Activated CD8-positive, alpha-beta memory T cell treated with anti-CD3 and anti-CD28 coated beads for 1 hour (primary cell): ENCODE results near the gene MYO3B.
"Not testable (repeated sequence)": the region's sequence is repeated elsewhere in the genome, so short reads cannot be mapped to it uniquely, and the experiment has no call there.

Source experiments
- DNase-seq, 2 donors: peaks; one replicate each; pipeline ENCODE4 v3.0.0-alpha.2; 2020; ENCODE audit warnings: low read depth in 1 of 2; ENCODE audit errors: extremely low read depth in 1 of 2

Gene MYO3B

DNA sequence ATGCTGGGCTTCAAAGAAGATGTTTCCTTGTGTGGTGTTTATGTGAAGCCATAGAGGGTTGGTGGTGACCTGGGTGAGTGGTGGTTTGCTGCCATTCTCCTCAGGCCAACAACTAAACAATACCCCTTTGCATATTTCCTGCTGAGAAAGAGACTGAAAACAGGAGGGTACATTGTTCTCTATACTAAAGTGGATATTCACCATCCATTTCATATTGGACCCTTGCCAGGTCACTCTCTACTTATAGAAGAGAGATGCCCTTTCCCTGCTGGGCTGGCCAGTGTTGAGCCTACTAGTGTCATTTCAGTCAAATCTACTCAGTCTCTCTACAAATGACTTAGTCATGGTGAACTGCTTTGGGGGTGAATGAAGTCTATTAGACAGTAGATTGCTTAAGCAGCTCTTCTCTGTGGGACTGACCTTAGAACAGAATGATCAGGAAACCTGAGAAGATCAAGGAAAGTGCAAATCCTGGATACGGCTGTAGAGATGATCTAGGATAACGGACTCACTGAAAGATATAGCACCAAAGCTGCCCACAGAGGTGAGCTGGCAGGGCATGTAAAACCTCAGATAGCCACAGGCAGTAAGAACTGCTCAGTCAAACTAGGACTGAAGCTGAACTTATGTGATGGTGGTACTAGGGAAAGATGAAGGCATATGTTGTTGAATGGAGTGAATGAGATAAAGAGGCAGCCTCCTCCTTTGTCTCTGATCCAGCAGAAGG is 154.9 kb downstream of the MYO3B start:
- no peak for DNase-seq

DNA sequence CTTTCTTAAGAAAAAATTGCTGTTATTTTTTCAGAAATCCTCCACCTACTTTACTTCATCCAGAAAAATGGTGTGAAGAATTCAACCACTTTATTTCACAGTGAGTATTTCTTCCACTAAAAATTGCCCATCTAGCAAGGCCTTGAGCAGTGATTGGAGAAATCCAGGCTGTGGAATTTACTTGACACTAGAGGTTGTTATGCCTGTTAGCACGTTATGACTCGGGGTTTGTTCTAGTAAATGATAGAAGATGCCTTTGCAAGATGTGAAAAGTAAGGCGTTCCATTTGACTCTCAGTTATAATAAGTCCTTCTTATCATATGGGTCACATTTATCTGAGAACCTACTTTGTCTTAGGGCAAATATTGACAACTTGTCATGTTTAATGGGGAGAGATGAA is 157.4 kb downstream of the MYO3B start:
- no peak for DNase-seq

DNA sequence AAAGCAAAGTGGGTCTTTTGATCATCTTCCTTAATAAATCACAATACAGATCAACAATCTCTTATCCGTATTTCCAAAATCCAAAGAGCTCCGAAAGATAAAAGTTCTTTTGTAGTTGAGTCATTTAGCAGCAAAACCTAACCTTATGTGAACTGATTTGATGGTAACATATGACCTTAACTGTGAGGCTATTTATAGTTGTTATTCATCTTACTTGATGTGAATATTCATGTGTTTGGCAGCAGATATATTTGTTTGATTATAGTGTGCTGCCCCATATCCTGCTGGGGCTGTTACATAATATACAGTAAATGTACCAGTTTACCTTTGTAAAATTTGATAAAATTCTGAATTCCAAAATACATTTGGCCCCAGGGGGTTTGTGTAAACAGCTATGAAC is 158.5 kb downstream of the MYO3B start:
- DNase-seq = no peak

DNA sequence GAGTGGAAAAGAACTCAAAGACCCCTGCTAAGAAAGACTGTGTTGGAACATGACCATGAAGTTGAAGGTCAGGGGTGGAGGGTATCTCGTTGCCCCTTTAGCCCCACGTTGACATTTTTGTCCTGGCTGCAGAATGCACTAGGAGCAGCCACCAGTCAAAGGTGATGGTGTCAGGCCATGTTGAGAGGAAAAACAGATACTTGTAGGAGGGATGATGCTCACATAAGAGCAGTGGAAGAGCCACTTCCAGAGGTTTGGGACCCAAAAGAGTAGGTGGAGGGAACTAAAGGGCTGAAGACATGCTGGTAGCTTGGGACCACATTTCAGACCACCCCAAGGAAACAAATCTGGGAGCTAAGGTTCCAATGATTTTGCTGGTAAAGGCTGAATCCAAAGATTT is 159.0 kb downstream of the MYO3B start:
- no peak for DNase-seq

DNA sequence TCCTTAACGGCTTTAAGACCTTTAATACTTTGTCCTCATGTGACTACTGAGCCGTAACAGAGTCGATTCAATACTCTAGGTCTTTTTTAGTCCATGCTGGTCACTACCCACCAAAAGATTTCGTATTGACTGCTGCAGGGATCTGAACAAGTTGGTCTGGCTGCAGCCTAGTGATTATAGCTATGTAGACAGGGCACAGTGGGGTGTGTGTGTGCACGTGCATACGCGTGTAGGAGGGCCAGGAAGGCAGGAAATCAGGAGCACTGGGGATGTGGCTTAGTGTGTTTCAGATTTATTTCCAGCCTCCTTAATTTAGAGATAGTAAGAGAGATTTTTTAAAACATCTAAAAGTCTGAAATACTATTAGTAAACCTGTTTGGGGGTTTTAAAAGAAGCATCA is 161.4 kb downstream of the MYO3B start:
- DNase-seq = no peak

DNA sequence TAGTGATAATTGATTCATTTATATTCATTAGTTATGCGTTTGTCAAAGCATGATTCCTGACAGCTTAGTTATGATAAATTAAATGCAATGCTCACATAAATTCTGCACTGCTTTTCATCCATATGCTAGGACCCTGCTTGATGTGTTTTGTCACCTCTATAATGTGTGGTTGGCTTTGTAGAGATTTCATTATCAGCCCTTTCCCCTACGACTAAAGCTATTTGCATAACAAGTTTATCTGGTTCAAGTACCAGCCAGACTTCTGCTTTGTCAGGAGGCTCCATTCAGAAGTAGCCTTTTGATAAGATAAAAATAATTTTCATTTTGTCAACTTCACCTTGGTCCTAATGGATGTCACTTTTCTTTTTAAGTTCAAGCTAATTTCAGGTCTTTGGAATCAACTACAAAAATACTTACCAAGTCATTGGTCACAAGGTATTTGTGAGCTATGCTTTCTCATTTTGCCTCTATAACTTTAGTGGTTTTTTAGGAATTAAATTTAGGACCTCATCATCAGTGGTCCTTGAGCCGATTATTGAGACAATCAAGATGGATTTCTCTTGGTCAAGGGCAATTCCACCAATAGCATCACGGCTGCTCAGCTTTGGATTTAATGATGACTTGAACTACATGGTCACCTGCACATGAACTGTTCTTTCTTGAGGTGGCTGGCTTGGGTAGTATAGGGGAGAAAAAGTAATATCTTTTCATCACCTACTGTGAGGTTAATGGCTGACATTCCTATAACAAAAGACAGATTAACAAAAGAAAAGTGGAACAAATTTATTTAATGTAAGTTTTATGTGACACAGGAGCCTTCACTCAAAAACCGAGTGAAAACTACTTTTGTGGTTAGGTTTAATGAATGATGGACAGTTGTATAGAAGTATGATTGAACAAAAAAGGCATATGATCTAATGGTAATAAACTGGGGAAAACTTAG is 162.1 kb downstream of the MYO3B start:
- DNase-seq = no peak

DNA sequence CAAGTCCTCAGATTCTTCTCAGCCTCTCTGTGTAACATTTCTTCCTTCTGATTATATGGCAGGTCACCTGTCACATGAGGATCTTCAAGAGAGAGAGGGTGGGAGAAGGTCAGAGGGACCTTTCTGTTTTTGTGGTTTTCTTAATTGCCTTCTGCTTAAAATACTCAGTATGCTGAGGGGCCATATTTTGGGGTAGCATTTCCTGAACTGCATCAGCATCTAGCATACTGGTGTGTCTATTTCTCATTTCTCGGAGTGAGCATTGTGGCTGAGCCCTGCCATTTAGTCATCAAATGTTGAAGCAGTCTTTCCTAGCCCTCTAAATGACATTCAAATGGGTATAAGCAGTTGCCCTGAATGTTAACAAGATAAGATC is 162.7 kb downstream of the MYO3B start:
- DNase-seq = no peak

DNA sequence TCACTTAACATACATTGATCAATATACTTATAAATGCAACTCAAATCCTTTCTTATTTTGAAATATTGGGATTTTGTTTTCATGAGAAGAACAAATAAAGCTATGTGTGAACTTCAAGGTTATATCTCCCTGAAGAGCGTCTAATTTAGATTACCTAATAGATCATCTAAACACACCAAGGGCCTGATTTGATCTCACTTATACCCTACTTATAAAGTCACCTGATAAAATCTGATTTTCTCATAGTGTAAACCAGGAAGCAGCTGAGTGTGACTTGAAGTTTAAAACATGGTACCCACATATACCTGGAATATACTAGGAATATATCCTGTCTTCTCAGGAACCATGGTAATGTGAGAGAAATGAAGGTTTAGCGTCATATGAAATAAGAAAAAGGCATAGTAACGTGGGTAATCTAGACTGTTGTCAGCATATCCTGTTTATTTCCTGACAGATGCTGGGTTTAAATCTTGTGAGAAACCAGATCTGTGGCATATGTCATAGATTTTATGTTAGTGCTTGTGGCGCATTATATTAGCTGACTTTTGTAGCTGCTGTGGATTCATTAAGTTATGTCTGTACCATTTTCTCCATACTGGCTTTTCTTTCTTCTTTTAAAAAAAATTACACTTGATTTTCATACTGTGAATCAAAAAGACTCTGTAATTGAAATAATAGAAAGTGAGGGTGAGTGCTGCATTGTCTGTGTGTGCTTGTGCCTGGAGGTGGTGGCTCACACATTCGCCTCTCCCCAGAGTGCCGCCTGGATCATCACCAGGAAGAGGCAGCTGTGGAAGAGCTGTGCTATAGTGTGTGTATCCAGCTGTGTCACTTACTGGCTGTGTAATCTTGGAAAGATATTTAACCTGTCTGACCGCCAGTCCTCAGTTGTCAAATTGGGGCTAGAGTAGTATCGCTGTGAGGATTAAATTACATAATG is 164.0 kb downstream of the MYO3B start:
- DNase-seq = no peak

DNA sequence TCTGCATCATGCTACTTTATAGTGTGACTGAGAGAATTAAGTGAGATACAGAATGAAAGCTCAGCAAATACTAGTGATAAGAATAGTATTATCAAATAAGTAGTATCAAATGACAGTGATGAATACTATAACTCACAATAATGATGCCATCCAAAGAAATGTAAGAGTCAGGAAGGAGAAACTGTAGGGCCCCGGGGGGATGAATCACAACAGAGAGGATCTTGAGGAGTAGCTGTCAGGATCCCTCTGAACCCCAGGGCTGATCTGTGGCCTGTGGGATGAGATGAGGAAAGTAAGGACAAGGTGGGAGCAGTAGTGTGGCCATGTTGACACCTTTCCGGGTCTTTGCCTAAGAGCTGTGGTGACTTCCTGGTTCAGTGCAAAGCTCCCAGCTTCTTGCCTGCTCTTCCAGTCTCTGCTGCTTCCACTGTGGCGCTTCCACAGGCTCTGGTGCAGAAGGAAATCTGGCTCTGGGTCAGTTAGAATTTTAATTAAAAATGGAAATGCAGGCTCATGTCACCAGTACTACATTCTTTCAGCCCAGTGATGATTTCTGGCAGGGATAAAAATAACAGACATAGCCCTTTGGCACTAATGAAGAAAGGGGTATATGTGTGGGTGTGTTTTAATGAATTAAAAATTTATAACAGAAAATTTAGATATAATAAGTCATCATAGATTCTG is 166.9 kb downstream of the MYO3B start:
- DNase-seq = no peak

DNA sequence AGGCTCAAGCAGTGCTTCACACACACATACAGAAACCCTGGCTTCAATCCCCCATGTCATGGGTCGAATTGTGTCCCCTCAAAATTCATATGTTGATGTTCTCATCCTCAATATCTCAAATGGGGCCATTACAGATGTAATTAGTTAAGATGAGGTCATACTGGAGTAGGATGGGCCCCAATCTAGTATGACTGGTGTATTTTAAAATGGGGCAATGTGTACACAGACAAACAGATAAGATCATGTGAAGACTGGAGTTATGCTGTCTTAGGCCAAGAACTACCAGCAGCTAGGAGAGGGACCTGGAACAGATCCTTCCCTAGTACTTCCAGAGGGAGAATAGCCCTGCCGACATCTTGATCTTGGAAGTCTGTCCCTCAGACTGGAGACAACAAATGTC is 167.7 kb downstream of the MYO3B start:
- no peak for DNase-seq

DNA sequence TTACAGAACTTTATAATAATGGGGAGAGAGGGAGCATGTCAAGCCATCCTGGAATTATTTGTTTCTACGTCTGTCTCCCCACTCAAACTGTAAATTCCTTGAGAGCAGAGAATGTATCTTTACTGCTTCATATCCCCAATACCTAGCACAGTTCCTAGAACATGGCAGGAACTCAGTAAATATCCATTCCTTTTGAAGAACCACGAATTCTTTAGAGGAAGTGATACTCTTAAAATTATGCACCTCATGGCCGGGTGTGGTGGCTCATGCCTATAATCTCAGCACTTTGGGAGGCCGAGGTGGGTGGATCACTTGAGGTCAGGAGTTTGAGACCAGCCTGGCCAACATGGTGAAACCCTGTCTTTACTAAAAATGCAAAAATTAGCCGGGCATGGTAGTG is 171.3 kb downstream of the MYO3B start:
- DNase-seq = not testable (repeated sequence)

DNA sequence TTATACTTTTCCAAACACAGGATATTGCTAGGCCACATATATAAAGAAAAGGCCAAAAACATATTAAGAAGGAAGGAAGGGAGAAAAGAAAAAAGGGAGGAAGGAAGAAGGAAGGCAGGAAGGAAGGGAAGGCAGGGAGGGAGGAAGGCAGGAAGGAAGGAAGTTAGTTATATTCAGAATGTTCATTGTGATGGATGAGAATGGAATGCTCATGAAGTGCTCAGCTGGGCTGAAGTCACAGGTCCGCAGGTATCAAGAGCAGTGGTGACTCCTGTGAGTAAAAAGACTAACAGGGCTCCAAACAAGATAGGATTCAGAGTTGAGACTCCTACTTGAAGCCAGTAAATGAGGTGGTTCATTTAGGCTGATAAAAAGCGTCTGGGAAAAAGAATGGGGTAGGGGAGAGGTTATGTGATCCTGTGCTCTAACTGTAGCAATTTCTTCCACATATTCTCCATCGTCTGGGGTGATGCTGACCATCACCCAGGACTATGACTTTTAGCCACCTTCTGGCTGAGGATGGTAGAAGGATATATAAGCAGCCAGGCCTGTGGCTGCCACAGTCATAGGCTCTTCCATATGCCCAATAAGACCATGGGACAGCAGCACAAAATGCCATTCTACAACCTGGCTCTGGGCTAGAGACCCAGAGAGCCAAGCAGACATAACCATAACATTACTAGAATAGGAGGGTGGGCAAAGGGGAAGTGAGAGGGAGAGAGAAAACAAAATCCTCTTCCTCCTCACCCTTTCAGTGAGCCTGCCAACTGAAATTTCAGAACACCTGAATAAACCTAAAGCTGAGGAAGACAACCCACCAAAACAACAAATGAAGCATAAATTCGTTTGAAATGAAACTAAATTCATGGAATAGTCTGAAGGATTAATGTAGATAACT is 173.2 kb downstream of the MYO3B start:
- no peak for DNase-seq

DNA sequence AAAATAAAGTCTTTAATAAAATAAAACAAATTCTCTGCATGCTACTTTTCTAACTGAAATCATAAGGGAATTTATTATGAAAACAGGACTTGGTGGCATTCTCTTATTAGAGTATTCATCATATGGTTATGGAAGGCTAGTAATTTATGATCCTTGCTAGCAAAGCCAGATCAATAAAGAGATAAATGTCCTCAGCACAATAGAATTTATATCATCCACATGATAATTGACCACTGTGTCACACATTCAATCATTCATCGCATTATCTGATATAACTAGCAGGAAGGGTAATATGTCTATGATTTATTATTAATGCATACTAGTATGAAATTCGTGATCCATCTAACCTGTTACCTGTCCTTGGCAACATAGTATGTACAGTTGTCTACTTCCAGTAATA is 175.8 kb downstream of the MYO3B start:
- DNase-seq = no peak

DNA sequence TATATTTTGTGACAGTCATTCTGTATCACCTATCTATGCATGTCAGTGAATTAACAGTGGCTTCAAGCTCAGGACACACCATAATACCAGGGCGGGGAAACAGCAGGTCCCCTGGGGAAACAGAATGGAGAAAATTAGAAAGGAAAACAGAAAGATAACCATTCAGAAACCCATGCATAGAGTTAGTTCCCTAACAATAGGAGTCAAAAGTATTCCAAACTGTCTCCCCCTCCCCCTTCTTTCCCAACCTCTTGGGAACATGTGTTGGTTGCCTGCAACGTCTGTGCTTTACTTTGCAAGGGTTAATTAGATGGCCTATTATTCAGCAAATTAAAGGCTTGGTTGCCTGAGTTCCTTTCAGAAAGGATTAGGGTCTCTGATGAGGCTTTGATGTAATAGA is 176.4 kb downstream of the MYO3B start:
- DNase-seq = no peak

DNA sequence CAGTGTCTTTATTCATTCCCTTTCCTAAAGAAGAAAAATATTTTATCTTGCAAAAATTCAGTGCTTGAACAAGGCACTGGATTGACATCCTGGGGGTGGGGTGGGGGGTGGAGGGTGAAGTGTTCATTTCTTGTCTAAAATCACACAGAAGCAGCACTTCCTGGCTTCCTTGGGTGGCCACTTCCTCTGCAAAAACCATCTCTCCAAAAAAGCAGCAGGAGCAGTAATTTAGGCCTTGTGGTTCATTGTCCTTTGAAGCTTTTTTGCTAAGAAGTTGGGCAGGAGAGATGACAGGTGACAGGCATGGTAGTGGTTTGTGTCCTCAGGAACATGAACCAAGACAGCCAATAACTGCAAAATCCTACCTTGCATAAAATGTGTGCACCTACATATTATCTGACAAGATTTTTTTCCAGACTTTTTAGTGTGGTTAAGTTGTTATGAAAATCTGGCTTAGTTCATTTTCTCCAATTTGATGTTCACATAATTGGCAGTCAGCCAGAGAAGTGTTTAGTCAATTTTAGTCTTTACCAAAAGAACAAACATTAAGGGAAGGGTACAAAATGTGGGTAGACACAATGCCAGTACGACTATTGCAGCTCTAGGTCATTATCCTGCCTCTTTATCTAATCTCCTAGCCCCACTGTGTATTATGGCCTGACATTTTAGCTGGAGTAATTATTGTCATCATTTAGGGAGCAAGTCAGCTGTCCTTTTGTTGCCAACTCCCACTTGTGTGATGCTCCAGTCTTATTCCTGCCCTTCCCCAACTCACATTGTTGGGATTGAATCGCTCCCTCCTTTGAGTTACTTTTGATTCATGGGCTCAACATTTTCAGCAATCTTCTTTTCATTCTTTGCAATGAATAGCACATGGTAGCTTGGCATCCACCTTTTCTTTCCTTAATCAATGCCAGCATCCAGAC is 177.2 kb downstream of the MYO3B start:
- DNase-seq = no peak

DNA sequence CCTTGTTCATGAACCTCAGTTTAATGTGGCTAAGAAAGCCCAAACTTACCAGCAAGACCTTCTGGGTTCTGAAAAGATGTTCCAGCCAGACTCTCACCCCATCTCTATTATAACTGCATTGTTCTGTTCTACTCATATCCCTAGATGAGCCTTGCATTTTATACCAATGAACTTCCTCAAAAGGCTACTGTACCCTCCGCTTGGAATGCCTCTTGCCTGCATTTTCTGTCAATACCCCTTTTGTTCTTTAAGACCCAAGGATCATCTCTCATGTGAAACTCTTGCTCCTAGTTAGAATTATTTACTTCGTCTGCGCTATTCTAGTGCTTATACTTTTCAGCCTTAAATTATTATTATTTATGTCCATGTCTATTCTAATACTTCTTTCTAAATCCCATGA is 181.5 kb downstream of the MYO3B start:
- DNase-seq = no peak

DNA sequence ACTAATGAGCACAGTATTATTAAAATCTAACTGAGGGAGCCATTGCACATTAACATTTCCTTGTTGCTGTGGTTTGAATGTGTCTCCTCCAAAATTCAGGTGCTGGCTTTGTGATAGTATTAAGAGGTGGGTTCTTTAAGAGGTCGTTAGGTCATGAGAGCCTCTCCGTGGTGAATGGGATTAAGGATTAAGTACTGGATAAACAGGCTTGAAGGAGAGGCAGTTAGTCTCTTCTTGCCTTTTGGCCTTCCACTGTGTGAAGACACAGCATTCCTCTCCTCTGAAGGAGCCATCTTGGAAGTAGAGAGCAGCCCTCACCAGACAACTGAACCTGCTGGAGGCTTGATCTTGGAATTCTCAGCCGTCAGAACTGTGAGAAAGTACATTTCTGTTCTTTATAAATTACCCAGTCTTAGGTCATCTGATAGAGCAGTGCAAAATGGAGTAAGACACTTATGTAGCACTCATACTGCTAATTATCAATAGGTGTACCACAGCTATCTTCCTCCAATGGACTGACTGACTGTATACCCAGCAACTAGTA is 182.7 kb downstream of the MYO3B start:
- DNase-seq = no peak
